HG03025 (cell line): ENCODE measurements around the gene ZSCAN26.

Experiments
- ATAC-seq: cut with Tn5 transposase; IDR thresholded peaks from one replicate; pipeline ENCODE4 v1.9.1; 2021; ENCODE audit warnings: mild to moderate bottlenecking, moderate library complexity; ENCODE audit not compliant: unreplicated experiment, low FRiP score

ZSCAN26 gene

DNA sequence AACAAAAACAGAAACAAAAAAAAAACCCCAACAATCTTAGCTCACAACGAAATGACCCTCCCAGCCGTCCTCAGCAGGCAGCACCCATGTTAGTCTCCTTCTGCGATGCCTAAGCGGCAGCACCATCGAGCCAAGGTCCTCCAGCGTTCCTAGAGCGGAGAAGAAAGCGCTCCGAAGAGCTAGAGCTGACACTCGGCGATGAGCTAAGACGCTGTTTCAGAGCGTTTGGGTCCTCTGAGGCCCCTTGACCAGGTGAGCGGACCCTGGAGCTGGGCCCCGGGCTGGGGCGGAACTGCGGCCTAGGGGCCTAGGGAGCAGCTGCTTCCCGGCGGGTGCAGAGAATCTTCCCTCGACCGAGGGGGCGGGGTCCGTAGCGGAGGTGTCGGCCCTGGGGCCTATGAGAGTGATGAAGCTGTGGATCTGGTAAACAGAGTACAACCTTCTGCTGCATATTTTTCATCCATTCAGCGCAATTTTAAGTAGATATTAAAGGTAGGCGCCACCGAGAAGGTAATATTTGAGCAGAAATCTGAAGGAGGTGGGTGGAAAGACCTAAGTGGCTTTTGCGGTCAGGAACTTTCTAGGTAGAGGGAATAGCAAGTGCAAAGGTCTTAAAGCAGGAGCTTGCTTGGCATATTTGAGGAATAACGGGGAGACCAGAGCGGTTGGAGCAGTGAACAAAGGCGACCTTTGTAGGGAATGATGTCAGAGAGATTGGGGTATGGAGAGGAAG is at the start of gene ZSCAN26:
Gene ZSCAN26, plus strand, starts transcription at position 182 of the 733 bp plus-strand sequence. CDS start 4,777 bp downstream, outside the sequence.
- ATAC-seq, result peak; percentile 92

DNA sequence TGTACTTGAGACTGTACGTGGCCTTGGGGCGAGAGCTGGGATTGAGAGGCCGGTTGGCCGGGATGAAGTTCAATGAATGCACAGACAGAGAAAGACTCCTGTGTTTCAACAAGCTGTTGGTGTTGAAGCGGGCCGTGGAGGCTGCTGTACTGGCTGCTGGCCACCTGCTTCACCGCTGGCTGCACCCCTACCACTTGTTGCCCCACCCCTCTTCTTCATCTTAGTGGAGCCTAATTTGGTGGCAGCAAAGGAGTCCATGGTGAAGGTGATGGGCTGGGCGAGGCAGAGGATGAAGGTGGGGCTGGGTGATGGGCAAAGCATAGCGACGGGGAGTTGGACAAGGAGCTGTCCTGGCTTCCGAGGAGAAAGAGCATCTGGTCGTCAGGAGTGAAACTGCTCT is 49.1 kb upstream of the ZSCAN26 start:
- no peak for ATAC-seq

DNA sequence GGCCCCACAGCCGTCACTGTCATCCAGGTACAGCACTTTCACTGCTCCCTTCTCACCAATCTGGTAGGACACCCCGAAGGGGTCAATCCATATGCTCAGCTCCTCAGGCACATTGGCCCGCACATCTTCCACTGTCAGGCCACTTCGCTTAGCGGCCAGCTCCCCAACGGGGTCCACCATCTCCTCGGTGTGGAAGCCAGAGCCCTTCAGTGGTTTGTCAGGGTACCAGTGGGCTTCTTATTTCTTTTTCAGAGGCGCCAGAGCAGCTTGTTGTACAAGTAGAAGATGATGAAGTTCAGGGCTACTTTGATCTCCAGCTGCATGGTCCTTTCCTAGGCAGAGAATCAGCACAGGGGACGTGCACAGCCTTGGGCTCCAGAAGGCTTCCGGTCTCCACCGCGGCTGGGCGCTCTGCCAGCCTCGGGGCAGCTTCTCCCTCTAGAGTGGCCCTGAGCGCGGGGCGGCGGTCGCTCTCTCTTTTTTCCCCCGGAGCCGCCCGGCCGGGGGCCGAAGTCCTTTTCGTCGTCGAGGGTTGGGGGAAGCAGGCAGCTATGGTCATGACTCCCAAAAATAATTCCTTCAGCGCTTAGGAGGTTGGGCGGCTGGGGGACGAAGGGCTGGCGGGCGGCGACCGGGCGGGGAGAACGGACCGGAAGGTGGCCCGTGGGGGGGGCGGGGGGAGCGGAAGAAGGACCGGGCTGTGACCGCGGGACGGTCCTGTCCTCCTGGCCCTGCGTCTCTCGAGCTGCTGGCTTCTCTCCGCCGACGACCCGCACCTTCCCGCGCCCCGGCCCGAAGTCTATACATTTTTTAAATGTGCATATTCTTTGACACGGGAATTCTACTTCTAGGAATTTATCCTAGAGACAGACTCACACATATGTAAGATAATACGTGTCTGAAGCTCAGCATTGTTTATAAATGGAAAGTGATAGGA is 48.4 kb upstream of the ZSCAN26 start:
- ATAC-seq, result peak; percentile 83

DNA sequence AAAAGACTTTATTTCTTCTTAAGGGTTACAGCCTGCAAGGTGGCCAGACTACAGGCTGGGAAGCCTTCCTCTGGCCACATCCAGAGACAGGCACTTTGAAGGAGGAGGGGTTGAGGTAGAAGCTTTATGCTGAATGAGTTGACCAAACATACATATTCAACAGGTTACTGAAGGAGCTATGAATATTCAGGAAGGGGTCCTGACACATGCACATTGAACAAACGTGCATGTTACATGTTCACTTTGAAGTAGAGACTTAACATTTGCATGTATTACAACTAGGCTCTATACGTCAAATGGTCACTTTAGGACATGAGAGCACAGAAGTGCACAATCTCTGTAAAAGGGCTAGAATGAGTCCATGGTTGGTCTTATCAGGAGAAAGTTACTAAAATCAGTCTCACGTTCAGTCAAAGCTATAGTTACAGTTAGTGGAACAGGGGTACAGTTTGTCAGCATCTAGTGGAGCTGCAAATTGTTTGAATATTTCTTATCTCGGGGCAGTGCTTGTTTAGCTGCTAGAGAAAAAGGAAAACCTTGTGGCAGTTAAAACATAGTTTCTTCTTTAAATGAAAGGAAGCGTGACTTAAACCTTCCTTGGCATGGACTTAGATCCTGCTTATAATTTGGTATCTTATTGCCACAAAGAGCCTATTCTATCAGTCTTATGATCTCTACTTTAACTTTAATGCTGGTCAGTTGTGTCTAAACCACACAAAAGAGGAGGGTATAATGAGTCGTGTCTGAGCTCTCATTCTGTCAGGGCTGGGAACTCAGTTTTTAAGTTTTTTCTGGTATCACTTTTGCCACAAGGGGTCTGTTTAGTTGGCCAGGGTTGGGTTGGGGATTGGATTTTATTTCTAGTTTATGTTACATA is 46.4 kb upstream of the ZSCAN26 start:
- ATAC-seq, result no peak

DNA sequence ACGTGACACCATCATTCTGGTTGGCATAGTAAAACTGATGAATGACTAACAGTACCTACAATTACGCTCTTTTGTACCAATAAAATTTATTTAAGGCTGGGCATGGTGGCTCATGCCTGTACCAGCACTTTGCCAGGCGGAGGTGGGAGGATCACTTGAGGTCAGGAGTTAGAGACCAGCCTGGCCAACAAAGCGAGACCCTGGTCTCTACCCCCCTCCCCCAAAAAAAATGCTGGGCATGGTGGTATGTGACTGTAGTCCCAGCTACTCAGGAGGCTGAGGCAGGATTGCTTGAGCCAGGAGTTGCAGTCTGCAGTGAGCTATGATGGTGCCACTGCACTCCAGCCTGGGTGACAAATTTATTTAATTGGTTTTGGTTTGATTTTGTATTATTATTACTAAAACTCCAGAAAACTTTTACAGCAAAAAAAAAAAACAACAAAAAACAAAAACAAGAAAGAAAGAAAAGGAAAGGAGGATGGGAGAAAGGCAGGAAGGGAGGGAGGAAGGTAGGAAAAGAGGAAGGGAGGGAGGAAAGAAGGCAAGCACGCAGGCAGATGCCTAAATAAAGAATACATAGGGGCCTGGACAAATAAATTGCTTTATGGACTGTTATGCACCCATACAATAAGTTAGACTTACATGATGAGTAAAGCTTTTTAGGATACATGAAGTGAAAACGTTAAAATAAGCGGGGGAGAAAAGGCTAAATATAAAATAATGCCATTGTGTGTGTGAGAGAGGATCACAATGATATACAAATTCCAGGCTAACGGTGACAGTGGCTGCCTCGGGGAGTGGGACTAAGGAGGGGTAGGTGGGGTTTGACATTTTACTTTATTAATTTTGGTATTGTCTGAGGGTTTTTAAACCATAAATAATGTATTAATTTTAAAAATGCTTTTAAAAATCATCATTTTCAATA is 42.5 kb upstream of the ZSCAN26 start:
- ATAC-seq, result no peak

DNA sequence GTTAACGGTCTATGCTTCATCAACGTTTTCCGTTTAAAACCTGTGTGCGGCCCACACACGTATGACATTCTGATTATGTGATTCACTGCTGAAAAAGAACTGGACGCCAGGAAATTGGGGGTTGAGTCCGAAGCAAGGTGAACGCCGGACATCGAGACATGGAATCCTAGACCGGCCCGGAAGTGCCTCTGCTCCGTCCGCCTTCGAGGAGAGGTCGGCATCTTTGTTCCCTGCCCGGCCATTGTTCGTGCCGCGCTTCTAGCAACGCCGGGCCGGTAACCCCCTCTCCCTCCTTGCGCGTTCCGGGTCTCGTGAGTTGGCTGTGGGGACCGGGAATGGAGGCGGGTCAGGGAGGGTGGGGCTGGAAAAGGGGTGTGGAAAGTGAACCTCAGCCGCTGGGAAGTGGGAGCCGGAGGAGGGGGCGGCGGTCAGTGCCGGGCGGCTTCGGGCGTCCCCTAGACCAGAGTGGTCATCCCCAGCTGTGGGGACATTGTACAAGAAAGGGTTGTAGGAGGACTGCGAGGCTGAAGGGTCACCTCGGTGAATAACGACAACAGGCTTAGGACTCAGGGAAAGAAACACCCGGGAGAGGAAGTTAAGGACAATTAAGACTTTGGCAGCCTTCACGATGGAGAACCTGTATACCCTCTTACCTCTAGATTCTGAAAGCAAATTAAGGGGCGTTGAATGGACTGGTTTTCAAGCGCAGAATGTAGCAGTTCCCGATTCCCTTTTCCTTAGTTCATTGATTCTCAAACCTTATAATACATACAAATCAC is 41.7 kb upstream of the ZSCAN26 start, which contains the start of gene ZSCAN9:
Gene ZSCAN9, plus strand, starts transcription at position 220 of the 779 bp plus-strand sequence. CDS start 1,810 bp downstream, outside the sequence.
- ATAC-seq, result peak; percentile 95

DNA sequence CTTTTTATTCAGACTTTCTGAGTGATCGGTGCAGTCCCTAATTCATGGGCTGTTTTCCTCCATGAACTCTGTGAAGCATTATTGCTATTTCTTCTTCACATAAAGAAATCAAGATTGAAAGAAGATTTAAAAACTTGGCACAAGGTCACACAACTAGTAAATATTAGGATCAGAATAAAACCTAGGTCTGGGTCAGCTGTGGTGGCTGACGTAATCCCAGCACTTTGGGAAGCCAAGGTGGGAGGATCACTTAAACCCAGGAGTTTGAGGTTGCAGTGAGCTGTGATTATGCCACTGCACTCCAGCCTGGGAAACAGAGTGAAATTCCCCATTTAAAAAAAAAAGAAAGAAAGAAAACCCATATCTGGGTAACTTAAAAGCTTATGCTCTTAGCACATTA is 40.5 kb upstream of the ZSCAN26 start:
- ATAC-seq, result no peak

DNA sequence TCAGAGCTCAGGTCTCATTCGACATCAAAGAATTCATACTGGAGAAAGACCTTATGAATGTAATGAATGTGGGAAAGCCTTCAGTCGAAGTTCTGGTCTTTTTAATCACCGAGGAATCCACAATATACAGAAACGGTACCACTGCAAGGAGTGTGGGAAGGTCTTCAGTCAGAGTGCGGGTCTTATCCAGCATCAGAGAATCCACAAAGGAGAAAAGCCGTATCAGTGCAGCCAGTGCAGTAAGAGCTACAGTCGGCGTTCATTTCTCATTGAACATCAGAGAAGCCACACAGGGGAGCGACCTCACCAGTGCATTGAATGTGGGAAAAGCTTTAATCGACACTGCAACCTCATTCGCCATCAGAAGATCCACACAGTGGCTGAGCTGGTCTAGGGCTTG is 34.2 kb upstream of the ZSCAN26 start:
- no peak for ATAC-seq

DNA sequence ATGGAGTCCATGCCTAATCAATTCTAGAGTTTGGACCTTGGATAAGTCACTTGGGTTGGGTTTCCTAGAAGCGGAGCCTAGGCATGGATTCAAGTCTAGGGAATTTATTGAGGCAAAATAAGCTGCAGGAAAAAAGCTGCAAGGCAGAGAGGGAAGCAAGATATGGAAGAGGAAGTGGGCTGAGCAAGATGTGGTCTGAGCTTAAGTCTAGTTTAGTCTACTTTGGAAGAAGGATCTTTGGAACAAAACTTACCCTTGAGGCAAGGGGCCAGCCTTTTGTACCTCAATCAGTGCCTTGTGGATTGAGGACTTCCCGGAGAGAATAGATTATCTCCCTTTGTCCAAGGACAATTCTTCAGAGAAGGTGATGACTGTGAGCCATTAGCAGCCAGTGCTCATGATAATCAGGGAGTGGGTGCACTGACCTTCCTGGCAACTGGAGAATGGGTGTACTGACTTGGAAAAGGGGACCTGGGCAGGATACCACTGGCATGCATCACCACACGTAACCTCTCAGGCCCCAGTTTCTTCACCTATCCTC is 31.0 kb upstream of the ZSCAN26 start:
- ATAC-seq, result no peak

DNA sequence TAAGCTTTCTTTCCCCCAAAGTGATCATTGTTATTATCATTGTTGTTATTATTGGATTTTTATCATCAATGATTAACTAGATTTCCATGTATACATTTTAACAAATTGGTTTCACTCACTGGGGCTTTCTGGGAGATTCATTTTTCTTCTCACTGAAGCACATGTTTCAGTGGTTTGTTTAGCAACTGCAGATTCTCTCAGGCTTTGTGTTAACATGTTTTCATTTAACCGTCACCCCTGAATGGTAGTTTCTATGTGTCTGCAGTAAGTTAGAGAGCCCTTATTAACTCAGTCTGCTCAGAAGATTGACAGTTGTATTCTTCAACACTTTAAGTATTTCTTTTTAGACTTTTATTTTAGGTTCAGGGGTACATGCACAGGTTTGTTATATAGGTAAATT is 27.3 kb upstream of the ZSCAN26 start:
- no peak for ATAC-seq

DNA sequence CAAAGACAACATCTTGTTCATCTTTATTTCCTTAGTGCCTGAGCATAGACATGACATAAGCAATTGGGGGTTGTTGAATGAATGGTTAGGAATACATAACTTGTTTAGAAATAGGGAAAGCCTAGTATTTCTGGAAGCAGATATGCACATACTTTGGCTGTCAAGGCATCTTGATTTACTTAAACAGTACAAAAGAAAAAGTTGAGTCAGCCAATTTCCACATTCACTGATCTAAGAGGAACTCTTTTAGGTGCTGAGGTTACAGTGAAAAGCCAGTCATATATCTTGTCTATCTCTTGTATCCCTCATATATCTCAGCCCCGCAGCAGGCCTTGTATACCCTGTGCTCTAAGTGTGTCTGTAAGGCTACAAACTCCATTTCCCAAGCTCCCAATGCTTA is 26.5 kb upstream of the ZSCAN26 start:
- ATAC-seq, result no peak

DNA sequence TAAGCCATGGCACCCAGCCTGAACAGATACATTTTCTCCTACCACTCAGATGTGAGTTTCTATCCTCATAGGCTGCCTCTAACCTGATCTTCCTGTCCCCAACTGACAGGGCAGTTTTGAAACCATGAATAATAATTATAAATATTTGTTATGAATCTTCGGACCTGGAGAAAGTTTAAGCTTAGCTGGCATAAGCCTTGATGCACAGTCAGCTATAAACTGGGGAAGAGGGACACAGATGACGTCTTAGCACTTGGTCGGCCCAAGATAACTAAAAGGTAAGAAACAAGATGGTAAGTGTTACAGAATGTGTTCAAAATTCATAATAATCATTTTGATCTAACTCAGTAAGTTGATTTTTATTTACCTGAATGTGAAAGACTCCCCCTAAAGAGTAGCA is 23.0 kb upstream of the ZSCAN26 start:
- ATAC-seq, result no peak

DNA sequence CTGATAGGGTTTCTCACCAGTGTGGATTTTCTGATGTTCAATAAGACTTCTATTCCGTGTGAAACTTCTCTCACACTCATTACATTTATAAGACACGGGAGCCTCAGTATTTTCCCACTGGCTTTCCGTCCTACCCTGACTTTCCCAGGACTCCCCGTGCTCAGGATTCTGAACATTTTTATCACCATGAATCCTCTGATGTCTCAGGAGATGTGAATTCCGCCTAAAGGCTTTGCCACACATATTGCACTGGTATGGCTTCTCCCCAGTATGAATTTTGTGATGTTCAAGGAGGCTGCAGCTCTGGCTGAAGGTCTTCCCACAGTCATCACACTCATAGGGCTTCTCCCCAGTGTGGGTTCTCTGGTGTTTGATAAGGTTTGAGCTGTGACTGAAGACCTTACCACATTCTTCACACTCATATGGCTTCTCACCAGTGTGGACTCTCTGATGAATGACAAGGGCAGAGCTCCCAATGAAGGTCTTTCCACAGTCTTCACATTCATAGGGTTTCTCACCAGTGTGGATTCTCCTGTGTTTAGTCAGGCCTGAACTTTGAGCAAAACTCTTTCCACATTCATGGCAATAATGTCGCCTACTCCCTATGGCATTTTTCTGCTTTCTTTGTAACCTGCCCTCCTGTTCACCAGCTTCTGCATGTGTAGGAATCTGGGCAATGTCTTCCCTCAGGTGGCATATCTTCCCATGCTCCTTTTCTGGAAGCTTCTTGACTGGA is 21.6 kb upstream of the ZSCAN26 start:
- no peak for ATAC-seq

DNA sequence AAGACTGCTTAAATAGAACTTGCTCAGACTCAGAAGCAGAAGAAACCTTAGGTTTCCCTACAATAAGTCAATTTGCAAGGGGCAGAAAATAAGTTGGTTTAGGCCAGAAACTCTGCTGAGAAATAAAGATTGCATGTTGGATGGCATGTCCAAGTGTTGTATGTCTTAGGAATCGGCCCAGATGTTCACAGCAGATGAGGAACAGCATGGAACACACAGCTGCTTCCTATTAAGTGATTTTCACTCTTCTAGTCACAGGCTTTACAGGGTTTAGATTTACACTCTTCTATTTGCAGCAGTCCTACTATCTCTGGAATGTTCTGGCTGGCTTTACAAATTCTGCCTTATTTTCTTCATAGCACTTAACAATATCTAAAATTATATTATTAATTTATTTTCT is 18.0 kb upstream of the ZSCAN26 start:
- ATAC-seq, result no peak

DNA sequence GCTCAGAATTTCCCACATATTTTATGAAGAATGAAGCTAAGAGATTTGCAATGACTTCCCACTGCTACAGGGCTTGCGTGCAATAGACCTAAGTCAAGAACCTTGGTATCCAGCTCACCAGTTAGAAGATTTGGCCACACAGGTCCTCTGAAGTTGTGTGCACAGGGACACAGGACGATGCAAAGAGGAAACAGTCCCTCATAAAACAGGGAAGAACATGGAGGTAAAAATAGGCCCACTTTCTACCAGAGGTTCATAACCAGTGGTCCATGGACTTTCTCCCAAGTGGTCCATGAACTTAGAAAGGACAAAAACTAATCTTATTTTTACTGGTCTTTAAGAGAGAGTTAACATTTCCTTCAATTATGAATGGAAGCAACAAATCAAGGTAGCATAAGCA is 16.2 kb upstream of the ZSCAN26 start:
- no peak for ATAC-seq

DNA sequence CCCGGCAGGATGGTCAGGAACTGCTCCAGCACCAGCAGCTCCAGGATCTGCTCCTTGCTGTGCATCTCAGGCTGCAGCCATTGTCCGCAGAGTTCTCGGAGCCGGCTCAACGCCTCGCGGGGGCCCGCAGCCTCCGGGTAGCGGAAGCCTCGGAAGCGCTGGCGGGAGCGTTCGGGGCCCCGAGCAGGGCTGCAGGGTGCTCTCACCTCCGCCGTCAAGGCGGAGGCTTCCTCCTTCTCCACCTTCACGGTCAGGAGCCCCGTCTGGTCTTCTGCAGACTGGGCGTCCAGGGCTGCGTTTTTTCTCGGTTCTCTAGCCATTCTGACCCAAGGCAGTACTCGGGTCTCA is 15.3 kb upstream of the ZSCAN26 start:
- ATAC-seq, result peak; percentile 47

DNA sequence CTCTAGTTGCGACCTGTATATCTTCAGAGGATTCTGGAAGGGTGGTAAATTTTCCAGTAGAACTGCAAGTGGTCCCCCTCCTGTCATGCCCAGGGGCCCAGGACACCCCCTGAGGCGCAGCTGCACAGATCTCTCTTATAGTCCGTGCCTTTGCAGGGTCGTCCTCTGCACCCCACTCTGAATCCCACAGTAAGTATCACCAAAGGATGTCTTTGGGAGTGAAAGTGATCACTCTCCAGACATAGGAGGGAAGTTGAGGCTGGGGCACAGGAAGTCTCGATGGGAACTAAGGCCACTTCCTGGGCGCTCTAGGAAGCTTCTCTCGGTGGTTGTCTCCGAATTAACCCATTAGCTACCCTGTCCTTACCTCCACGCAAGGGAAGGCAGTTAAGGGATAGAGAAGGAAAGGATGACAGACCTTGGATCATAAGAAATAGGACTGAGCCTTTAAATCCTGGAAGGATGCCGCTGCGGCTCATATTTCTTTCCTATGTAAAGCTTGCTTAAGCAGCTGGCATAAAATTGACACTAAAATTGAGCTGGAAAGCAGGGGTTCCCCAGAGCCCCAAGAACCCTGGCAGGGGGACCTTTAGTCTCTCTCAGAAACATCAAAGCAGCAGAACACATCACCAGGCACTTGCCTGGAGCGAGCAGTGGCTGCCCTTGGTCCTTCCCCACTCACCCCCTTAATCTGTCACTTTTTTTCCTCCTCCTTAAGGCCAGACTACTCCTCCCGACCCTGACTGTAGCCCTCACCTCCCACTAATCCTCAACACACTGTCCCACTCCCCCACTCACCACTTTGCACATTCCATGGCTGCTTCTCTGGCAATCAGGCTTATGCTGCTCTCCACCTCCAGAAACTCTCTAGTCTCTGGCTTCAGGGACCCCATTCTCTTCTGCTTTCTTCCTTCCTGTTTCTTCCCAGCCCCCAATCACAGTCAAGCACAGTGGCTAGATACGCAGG is 14.7 kb upstream of the ZSCAN26 start, which contains the start of gene ZKSCAN4:
Gene ZKSCAN4, minus strand, starts transcription at position 261 of the 967 bp plus-strand sequence. CDS start 289 bp downstream, outside the sequence.
- ATAC-seq, result peak; percentile 49
